GM12891 (cell line): ENCODE measurements around the gene PRDX1.

Experiments
- POLR2A ChIP-seq: IDR thresholded peaks from 2 replicates; pipeline ENCODE4 v1.6.1; 2011; ENCODE audit warnings: low read depth, low read length, control low read depth
- POLR2AphosphoS5 ChIP-seq: IDR thresholded peaks from 2 replicates; pipeline ENCODE4 v1.6.1; 2011; ENCODE audit warnings: low read depth, low read length, control low read depth
- SPI1 ChIP-seq: IDR thresholded peaks from 2 replicates; pipeline ENCODE4 v1.6.1; 2011; ENCODE audit warnings: low read depth, low read length, control low read depth
- TAF1 ChIP-seq: IDR thresholded peaks from 2 replicates; pipeline ENCODE4 v1.6.1; 2011; ENCODE audit warnings: low read depth, low read length, control low read depth

DNA sequence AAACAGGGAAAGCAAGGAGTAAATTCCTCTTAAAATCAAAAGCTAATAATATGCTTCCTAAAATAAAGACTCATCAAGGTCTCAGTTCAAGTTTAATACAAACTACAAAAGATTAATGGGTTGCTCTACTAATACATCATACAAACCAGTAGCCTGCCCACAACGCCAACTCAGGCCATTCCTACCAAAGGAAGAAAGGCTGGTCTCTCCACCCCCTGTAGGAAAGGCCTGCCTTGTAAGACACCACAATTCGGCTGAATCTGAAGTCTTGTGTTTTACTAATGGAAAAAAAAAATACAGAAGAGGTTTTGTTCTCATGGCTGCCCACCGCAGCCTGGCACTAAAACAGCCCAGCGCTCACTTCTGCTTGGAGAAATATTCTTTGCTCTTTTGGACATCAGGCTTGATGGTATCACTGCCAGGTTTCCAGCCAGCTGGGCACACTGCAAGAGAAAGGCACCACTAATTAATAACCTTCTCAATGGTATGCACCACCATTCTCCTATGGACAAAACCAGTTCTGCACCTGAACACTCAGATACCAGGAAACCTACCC is 10.6 kb downstream of the PRDX1 start:
- TF ChIP-seq POLR2AphosphoS5 (no peak), POLR2A (no peak), TAF1 (no peak), SPI1 (no peak)
